ENCODE measurements around the gene ADGRG6.

GRCh38 chr6:142289687-142290086, 12.1 kb upstream of the ADGRG6 start:
- TF ChIP-seq CTCF (IDR thresholded peaks at IDR 0.05) (no peak), NFATC4 (CRISPR knock-in tag; IDR thresholded peaks at IDR 0.05) (no peak), ZNF532 (CRISPR knock-in tag; IDR thresholded peaks at IDR 0.05; ENCODE audit: borderline replicate concordance) (no peak), ZNF138 (CRISPR knock-in tag; conservative IDR thresholded peaks at IDR 0.05) (no peak)
